IPS-18a (cell line): ENCODE measurements around the gene ANGPTL4.
"Not testable (repeated sequence)": the region's sequence is repeated elsewhere in the genome, so short reads cannot be mapped to it uniquely, and the experiment has no call there.

Experiments
- H3K27ac ChIP-seq: one replicate; pipeline ENCODE4 v1.5.1; 2013; ENCODE audit warnings: low read length
- H3K27me3 ChIP-seq: one replicate; pipeline ENCODE4 v1.6.1; 2013; ENCODE audit warnings: mild to moderate bottlenecking, low read length; ENCODE audit not compliant: control insufficient read depth, insufficient read depth
- H3K36me3 ChIP-seq: one replicate; pipeline ENCODE4 v1.6.1; 2013; ENCODE audit warnings: low read depth, low read length; ENCODE audit not compliant: control insufficient read depth
- H3K4me1 ChIP-seq: one replicate; pipeline ENCODE4 v1.6.1; 2013; ENCODE audit warnings: low read depth, low read length; ENCODE audit not compliant: control insufficient read depth
- H3K4me3 ChIP-seq: one replicate; pipeline ENCODE4 v1.5.1; 2013; ENCODE audit warnings: low read length
- H3K9ac ChIP-seq: one replicate; pipeline ENCODE4 v1.6.1; 2013; ENCODE audit warnings: mild to moderate bottlenecking, low read length, moderate library complexity
- H3K9me3 ChIP-seq: one replicate; pipeline ENCODE4 v1.6.1; 2013; ENCODE audit warnings: low read depth, low read length; ENCODE audit not compliant: control insufficient read depth

Gene ANGPTL4

DNA sequence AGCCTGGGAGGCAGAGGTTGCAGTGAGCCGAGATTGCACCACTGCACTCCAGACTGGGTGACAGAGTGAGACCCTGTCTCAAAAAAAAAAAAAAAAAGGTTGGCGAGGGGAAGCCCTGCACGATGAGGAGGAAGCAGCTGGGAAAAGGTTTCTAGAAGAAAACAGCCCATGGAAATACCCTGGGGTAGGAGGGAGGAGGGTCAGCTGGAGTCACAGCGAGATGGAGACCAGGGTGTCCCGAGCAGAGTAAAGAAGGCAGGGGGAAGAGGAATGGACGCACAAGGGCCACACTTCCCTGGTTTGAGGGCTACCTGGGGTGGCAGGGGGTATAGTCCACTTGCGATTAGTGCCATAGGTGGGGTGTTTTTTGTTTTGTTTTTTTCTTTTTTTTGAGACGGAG lies 27.3 kb upstream of the ANGPTL4 start:
- no peaks in the 10 kb centered on the region for H3K9me3 ChIP-seq
- H3K9ac ChIP-seq: no peak overlapping the region
- no peaks in the 10 kb centered on the region for H3K36me3 ChIP-seq
- no peaks in the 10 kb centered on the region for H3K4me1 ChIP-seq
- no peak overlapping the region for H3K27ac ChIP-seq
- H3K27me3 ChIP-seq: peaks cover 63% of the 10 kb centered on the region
- H3K4me3 ChIP-seq: no peak overlapping the region

DNA sequence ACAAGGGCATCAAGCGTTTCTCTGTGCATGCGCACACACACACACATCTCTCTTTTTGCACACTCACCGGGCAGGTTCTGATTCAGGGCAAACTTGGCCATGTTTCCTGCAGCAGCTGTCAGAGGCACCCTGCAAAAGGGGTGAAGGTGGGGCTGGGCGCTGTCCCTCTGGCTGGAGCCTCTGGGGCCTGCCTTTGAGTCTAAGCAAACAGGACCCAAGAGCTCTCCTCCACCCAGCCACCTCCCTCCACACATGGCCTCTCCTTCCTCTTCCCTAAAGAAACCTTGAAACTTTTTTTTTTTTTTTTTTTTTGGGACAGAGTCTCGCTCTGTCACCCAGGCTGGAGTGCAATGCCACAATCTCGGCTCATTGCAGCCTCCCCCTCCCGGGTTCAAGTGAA lies 26.2 kb upstream of the ANGPTL4 start:
- no peaks in the 10 kb centered on the region for H3K4me1 ChIP-seq
- H3K9ac ChIP-seq: no peak overlapping the region
- no peaks in the 10 kb centered on the region for H3K36me3 ChIP-seq
- no peak overlapping the region for H3K4me3 ChIP-seq
- H3K27ac ChIP-seq: no peak overlapping the region
- no peaks in the 10 kb centered on the region for H3K9me3 ChIP-seq
- H3K27me3 ChIP-seq: peaks cover 64% of the 10 kb centered on the region

DNA sequence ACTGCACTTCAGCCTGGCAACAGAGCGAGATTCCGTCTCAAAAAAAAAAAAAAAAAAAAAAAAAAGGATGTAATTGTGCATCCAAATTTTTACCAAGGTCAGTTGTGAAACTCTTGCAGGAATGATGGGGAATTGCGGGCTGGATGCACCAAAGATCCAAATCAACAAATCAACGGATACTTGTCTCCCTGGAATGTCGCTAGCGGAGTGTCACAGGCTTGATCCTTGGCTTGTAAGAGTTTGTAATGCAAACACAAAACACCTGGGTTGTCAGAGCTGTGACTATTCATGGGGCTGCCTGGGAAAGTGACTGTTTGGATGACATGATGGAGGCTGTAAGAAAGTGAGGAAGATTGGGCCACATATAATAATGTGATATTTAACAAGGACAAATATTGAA lies 25.1 kb upstream of the ANGPTL4 start:
- no peak overlapping the region for H3K4me3 ChIP-seq
- H3K27ac ChIP-seq: no peak overlapping the region
- no peaks in the 10 kb centered on the region for H3K9me3 ChIP-seq
- no peaks in the 10 kb centered on the region for H3K4me1 ChIP-seq
- H3K27me3 ChIP-seq: peaks cover 63% of the 10 kb centered on the region
- H3K9ac ChIP-seq: no peak overlapping the region
- no peaks in the 10 kb centered on the region for H3K36me3 ChIP-seq

DNA sequence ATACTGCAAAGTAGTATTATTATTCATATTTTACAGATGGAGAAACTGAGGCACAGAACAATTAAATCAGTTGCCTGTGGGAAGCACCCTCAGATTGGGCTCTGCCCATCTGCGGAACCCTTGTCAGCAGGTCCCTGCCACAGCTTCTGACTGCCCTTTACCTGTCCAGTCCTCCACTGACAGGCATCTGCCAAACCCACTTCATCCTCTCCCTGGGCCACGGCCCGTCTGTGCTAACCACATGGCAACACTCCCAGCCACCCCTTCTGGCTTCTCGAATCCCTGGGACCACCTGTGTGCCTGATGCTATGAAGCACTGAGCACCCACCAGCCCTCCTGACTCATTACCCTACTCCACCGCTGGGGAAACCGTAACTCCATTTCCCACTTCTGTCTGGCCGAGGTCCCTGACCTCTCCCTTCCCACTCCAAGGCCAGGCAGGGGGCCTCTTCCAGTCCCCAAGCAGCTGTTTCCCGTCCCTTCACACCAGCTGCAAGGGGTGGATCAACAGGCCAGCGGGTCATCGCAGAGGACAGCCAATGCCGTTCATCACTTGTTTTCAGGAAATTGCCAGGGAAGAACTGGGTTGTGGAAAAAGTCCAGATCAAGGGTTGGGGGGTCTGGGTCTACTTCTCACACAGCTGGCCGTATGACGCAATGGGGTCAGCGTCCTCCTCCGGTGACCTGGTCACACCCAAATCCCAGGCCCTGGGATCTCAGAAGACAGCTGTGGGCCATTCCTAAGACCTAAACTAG lies 23.4 kb upstream of the ANGPTL4 start:
- Histone ChIP-seq H3K4me3 (no peak overlapping the region), H3K9ac (no peak overlapping the region), H3K27ac (no peak overlapping the region), H3K36me3 (no peaks in the 10 kb centered on the region), H3K4me1 (no peaks in the 10 kb centered on the region), H3K27me3 (peaks cover 55% of the 10 kb centered on the region), H3K9me3 (no peaks in the 10 kb centered on the region)

DNA sequence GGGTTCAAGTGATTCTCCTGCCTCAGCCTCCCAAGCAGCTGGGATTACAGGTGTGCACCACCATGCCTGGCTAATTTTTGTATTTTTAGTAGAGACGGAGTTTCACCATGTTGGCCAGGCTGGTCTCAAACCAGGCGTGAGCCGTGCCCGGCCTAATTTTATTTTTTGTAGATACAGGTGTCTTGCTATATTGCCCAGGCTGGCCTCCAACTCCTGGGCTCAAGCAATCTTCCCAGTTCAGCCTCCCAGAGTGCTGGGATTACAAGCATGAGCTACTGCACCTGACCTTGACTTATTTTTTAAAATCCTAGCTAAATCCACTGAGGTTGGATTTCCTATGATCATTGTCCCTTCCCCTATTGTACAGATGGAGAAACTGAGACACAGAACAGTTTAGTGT lies 22.5 kb upstream of the ANGPTL4 start:
- not testable (repeated sequence) for H3K36me3 ChIP-seq, H3K27ac ChIP-seq, H3K9me3 ChIP-seq, H3K9ac ChIP-seq, H3K4me3 ChIP-seq, H3K4me1 ChIP-seq
- H3K27me3 ChIP-seq: peaks cover 45% of the 10 kb centered on the region

DNA sequence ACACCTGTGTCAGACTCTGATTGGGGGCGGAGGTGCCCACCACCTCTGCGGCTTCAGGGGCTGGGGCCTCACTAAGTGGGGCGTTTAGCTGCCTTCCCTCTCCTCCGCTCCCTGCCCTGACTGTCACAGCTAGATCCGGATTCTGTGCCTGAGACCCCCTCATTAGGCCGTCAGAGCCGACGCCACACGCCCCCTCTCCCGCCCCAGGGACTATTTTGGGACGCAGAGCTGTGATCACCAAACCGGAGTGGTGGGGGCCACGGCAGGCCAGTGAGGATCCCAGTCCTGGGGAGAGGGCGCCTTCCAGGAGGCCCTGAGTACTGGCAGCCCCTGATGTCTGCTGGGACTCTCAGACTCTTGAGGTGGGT lies 21.7 kb upstream of the ANGPTL4 start:
- Histone ChIP-seq H3K9me3 (no peaks in the 10 kb centered on the region), H3K27me3 (peaks cover 40% of the 10 kb centered on the region), H3K27ac (no peak overlapping the region), H3K4me1 (no peaks in the 10 kb centered on the region), H3K9ac (no peak overlapping the region), H3K36me3 (no peaks in the 10 kb centered on the region), H3K4me3 (no peak overlapping the region)

DNA sequence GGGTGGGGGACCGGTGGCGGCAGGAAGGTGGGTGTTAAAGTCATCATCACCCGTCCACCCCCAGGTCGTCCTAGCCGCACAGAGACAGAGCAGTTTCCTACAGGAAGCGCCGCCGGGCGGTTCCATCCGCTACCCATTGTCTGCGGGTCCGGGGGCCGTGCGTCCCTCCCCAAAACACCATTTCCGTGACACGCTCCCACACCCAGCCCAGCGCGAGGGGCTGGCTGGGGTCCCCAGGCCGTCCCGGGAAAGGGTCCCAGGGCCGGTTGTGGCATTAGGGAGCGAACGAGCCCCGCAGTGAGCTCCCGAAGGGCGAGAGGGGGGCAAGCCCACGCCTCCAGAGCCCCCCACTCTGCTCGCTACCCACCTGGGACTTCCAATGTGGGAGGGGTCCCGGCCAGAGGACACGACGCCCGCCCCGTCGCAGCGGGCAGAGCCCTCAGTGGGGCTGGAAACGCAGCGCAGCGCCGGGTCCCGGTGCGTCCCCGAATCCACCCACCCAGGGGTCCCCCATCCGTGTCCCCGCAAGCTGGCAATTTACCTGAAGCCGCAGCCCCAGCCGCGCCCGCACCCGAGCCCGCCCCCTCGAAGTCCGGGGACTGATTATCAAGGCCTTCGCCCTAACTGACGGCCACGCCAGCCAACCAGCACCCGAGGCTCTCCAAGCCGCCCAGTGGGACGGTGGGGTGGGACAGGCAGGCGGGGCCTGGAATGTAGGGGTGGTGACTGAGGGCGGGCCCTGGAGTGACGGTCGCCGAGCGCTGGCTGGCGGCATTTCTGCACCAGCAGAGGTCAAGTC lies 21.1 kb upstream of the ANGPTL4 start, which contains the start of gene KANK3:
TSS of gene KANK3 (minus strand) at position 579 of the 799 bp plus-strand sequence. CDS start 5,434 bp downstream, outside the sequence.
- H3K4me1 ChIP-seq: no peaks in the 10 kb centered on the region
- H3K9ac ChIP-seq: no peak within 1 kb of the TSS
- H3K27me3 ChIP-seq: peaks cover 40% of the 10 kb centered on the region
- no peaks in the 10 kb centered on the region for H3K9me3 ChIP-seq
- H3K27ac ChIP-seq: no peak within 1 kb of the TSS
- no peaks in the 10 kb centered on the region for H3K36me3 ChIP-seq
- peak within 1 kb of the TSS; percentile 67 for H3K4me3 ChIP-seq

DNA sequence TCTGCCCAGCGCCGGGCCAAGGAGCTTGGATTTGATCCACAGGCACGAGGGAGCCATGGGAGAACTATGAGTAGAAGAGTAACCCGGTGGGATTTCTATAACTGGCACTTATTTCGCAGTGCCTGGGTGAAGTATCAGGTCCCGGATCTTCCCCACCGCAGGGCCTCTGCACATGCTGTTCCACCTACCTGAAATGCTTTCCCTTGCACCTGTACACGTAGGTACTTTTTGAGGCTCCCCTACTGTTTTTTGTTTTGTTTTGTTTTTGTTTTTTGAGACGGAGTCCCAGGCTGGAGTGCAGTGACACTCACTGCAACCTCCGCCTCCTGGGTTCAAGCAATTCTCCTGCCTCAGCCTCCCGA lies 20.5 kb upstream of the ANGPTL4 start:
- H3K4me1 ChIP-seq: no peaks in the 10 kb centered on the region

DNA sequence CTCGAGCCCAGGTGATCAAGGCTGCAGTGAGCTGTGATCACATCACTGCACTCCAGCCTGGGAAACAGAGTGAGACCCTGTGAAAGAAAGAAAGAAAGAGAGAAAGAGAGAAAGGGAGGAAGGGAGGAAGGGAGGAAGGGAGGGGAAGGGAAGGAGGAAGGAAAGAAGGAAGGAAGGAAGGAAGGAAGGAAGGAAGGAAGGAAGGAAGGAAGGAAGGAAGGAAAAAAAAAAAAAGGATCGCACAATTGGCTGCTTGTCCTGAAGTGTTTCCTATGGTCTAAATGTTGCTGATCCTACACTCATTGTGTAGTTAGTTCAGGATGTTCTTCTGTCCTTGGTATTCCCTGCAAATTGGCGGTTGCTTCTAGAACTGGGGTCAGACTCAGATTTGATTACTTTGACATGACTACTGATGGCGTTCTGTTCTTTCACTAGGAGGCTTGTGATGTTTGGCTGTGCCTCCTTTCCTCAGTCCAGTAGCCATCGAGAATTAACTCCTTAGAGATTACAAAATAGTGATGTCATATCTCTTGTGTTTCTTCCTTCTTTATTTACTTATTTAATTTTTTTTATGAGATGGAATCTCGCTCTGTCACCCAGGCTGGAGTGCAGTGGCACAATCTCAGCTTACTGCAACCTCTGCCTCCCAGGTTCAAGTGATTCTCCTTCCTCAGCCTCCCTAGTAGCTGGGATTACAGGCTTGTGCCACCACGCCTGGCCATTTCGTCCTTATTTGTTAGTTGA lies 14.2 kb upstream of the ANGPTL4 start:
- not testable (repeated sequence) for H3K27me3 ChIP-seq, H3K9ac ChIP-seq, H3K4me1 ChIP-seq, H3K9me3 ChIP-seq, H3K36me3 ChIP-seq, H3K4me3 ChIP-seq, H3K27ac ChIP-seq

More for the DNA sequence above, 20.5 kb upstream of the ANGPTL4 start:
- no peak overlapping the region for H3K27ac ChIP-seq
- peaks cover 40% of the 10 kb centered on the region for H3K27me3 ChIP-seq
- no peaks in the 10 kb centered on the region for H3K36me3 ChIP-seq
- no peak overlapping the region for H3K4me3 ChIP-seq
- H3K9ac ChIP-seq: no peak overlapping the region
- no peaks in the 10 kb centered on the region for H3K9me3 ChIP-seq

DNA sequence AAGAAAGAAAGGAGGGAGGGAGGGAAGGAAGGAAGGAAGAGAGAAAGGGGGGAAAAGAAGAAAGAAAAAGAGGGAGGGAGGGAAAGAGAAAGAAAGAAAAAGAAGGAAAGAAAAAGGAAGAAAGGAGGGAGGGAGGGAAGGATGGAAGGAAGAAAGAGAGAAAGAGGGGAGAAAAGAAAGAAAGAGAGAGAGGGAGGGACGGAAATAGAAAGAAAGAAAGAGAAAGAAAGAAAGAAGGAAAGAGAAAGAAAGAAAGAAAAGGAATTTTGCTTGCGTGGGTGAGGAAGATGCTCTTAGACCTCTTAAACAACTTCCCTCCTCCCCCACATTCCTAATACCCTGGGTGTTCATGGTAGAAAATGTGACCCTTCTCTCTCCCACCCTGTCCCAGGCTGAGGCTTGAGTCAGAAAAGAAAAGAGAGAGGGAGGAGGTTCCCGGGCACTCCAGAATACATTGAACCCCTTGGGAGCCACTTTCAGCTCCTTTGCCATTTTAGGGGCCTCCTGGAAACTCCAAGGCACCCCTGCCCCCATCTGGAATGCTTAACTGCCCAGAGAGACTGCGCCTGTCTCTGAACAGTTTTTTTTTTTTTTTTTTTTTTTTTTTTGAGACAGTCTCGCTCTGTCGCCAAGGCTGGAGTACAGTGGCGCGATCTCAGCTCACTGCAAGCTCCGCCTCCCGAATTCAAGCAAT lies 11.7 kb upstream of the ANGPTL4 start:
- no peak overlapping the region for H3K27ac ChIP-seq
- no peaks in the 10 kb centered on the region for H3K27me3 ChIP-seq
- no peak overlapping the region for H3K9ac ChIP-seq
- no peaks in the 10 kb centered on the region for H3K36me3 ChIP-seq
- peak overlapping the region; percentile 35 for H3K4me3 ChIP-seq
- no peaks in the 10 kb centered on the region for H3K9me3 ChIP-seq
- peaks cover 5% of the 10 kb centered on the region for H3K4me1 ChIP-seq

DNA sequence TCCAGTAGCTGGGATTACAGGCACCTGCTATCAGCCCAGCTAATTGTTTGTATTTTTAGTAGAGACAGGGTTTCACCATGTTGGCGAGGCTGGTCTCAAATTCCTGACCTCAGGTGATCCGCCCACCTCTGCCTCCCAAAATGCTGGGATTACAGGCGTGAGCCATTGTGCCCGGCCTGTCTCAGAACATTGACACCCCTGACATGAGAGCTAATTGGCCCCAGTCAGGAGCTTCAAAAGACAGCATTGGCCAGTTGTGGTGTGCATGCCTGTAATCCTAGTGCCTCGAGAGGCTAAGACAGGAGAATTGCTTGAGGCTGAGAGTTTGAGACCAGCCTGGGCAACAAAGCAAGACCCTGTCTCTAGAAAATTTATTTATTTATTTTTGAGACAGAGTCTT lies 11.1 kb upstream of the ANGPTL4 start:
- not testable (repeated sequence) for H3K27me3 ChIP-seq, H3K27ac ChIP-seq, H3K9ac ChIP-seq, H3K9me3 ChIP-seq, H3K4me1 ChIP-seq, H3K36me3 ChIP-seq
- H3K4me3 ChIP-seq: peak overlapping the region; percentile 35
